HUES64 (cell line): ENCODE measurements around the gene MOB3A.
"Not testable (repeated sequence)": the region's sequence is repeated elsewhere in the genome, so short reads cannot be mapped to it uniquely, and the experiment has no call there.

ENCODE experiments used
- H3K27ac ChIP-seq: 2 replicates; pipeline ENCODE4 v1.7.0; 2013; ENCODE audit warnings: low read depth, low read length, inconsistent platforms
- H3K27me3 ChIP-seq: 2 replicates; pipeline ENCODE4 v1.6.1; 2013; ENCODE audit warnings: mild to moderate bottlenecking, low read length; ENCODE audit not compliant: insufficient read depth
- H3K36me3 ChIP-seq: 2 replicates; pipeline ENCODE4 v1.6.1; 2013; ENCODE audit warnings: mild to moderate bottlenecking, low read length; ENCODE audit not compliant: insufficient read depth
- H3K4me1 ChIP-seq: 2 replicates; pipeline ENCODE4 v1.6.1; 2013; ENCODE audit warnings: mild to moderate bottlenecking, low read length, moderate library complexity; ENCODE audit not compliant: insufficient read depth
- H3K4me3 ChIP-seq: 2 replicates; pipeline ENCODE4 v1.5.1; 2013; ENCODE audit warnings: mild to moderate bottlenecking, low read length, moderate library complexity
- H3K9ac ChIP-seq: 2 replicates; pipeline ENCODE4 v1.6.1; 2013; ENCODE audit warnings: mild to moderate bottlenecking, low read depth, low read length
- H3K9me3 ChIP-seq: 2 replicates; pipeline ENCODE4 v1.6.1; 2013; ENCODE audit warnings: low read depth, low read length; ENCODE audit not compliant: insufficient read depth
- WGBS: fragments of 150-250, 120-280 bp; methylation state at CpG from one replicate; pipeline ENCODE4 v1.1.7; 2013; ENCODE audit warnings: missing lambda C conversion rate; 5-methylcytosine and 5-hydroxymethylcytosine counted together

Gene MOB3A

GRCh38 chr19:2132191-2132590 lies 36.1 kb upstream of the MOB3A start:
- Histone ChIP-seq H3K27me3 (no peaks in the 10 kb centered on the region), H3K36me3 (peaks cover 73% of the 10 kb centered on the region), H3K9me3 (no peaks in the 10 kb centered on the region), H3K4me1 (no peaks in the 10 kb centered on the region), H3K4me3 (no peak overlapping the region), H3K9ac (no peak overlapping the region), H3K27ac (no peak overlapping the region)
- WGBS, result 96% methylated on average over 14 of the region's 14 CpGs

GRCh38 chr19:2131012-2131975 lies 35.2 kb upstream of the MOB3A start:
- H3K9ac ChIP-seq, H3K4me3 ChIP-seq, H3K27ac ChIP-seq, H3K4me1 ChIP-seq, H3K27me3 ChIP-seq, H3K9me3 ChIP-seq: not testable (repeated sequence)
- peaks cover 73% of the 10 kb centered on the region for H3K36me3 ChIP-seq
- 91% methylated on average over 67 of the region's 67 CpGs for WGBS

- Histone ChIP-seq H3K36me3 (peaks cover 77% of the 10 kb centered on the region), H3K27me3 (no peaks in the 10 kb centered on the region), H3K4me1 (no peaks in the 10 kb centered on the region), H3K9ac (no peak overlapping the region), H3K9me3 (no peaks in the 10 kb centered on the region), H3K4me3 (no peak overlapping the region), H3K27ac (no peak overlapping the region)
- 96% methylated on average over 28 of the region's 28 CpGs for WGBS
Measured at GRCh38 chr19:2129892-2130770, 34.0 kb upstream of the MOB3A start.

- H3K4me3 ChIP-seq, result no peak overlapping the region
- 98% methylated on average over 11 of the region's 11 CpGs for WGBS
Measured at GRCh38 chr19:2129486-2129885, 33.4 kb upstream of the MOB3A start.

GRCh38 chr19:2129022-2129421 lies 32.9 kb upstream of the MOB3A start:
- no peaks in the 10 kb centered on the region for H3K4me1 ChIP-seq
- no peaks in the 10 kb centered on the region for H3K9me3 ChIP-seq
- H3K27me3 ChIP-seq, result no peaks in the 10 kb centered on the region
- 96% methylated on average over 21 of the region's 21 CpGs for whole genome bisulfite sequencing
- H3K27ac ChIP-seq, result no peak overlapping the region
- H3K4me3 ChIP-seq, result no peak overlapping the region
- H3K9ac ChIP-seq, result no peak overlapping the region
- H3K36me3 ChIP-seq, result peaks cover 85% of the 10 kb centered on the region

More at GRCh38 chr19:2129486-2129885, 33.4 kb upstream of the MOB3A start:
- H3K9ac ChIP-seq, result no peak overlapping the region
- no peaks in the 10 kb centered on the region for H3K27me3 ChIP-seq
- no peak overlapping the region for H3K27ac ChIP-seq
- no peaks in the 10 kb centered on the region for H3K4me1 ChIP-seq
- H3K36me3 ChIP-seq, result peaks cover 83% of the 10 kb centered on the region
- H3K9me3 ChIP-seq, result no peaks in the 10 kb centered on the region

GRCh38 chr19:2128252-2128651 lies 32.1 kb upstream of the MOB3A start:
- H3K36me3 ChIP-seq, result peaks cover 90% of the 10 kb centered on the region
- WGBS, result 88% methylated on average over 22 of the region's 34 CpGs
- not testable (repeated sequence) for H3K27ac ChIP-seq, H3K9me3 ChIP-seq, H3K4me3 ChIP-seq, H3K9ac ChIP-seq, H3K27me3 ChIP-seq, H3K4me1 ChIP-seq

GRCh38 chr19:2127758-2128157 lies 31.6 kb upstream of the MOB3A start:
- H3K27me3 ChIP-seq, result no peaks in the 10 kb centered on the region
- H3K4me3 ChIP-seq, result no peak overlapping the region
- WGBS, result 87% methylated on average over 19 of the region's 19 CpGs
- no peak overlapping the region for H3K9ac ChIP-seq
- H3K4me1 ChIP-seq, result no peaks in the 10 kb centered on the region
- H3K36me3 ChIP-seq, result peaks cover 90% of the 10 kb centered on the region
- H3K27ac ChIP-seq, result no peak overlapping the region
- no peaks in the 10 kb centered on the region for H3K9me3 ChIP-seq

- no peak overlapping the region for H3K9ac ChIP-seq
- H3K36me3 ChIP-seq, result peaks cover 90% of the 10 kb centered on the region
- WGBS, result 95% methylated on average over 24 of the region's 24 CpGs
Measured at GRCh38 chr19:2126879-2127518, 30.9 kb upstream of the MOB3A start.

GRCh38 chr19:2123682-2124387 lies 27.7 kb upstream of the MOB3A start:
- H3K4me3 ChIP-seq, result no peak overlapping the region
- no peak overlapping the region for H3K9ac ChIP-seq
- no peaks in the 10 kb centered on the region for H3K27me3 ChIP-seq
- peaks cover 87% of the 10 kb centered on the region for H3K36me3 ChIP-seq
- no peaks in the 10 kb centered on the region for H3K4me1 ChIP-seq
- no peaks in the 10 kb centered on the region for H3K9me3 ChIP-seq
- WGBS, result 92% methylated on average over 25 of the region's 25 CpGs
- no peak overlapping the region for H3K27ac ChIP-seq

More at GRCh38 chr19:2126879-2127518, 30.9 kb upstream of the MOB3A start:
- Histone ChIP-seq H3K27ac (no peak overlapping the region), H3K4me3 (no peak overlapping the region), H3K4me1 (no peaks in the 10 kb centered on the region), H3K27me3 (no peaks in the 10 kb centered on the region), H3K9me3 (no peaks in the 10 kb centered on the region)

GRCh38 chr19:2122982-2123381 lies 26.9 kb upstream of the MOB3A start:
- H3K36me3 ChIP-seq, result peaks cover 93% of the 10 kb centered on the region
- no peak overlapping the region for H3K27ac ChIP-seq
- no peaks in the 10 kb centered on the region for H3K27me3 ChIP-seq
- H3K9ac ChIP-seq, result no peak overlapping the region
- 96% methylated on average over 10 of the region's 10 CpGs for whole genome bisulfite sequencing
- H3K4me3 ChIP-seq, result no peak overlapping the region
- H3K4me1 ChIP-seq, result no peaks in the 10 kb centered on the region
- no peaks in the 10 kb centered on the region for H3K9me3 ChIP-seq
